Tibial nerve (tissue), 3 donors: ENCODE measurements around the gene GOLGA6C.
"Not testable (repeated sequence)": the region's sequence is repeated elsewhere in the genome, so short reads cannot be mapped to it uniquely, and the experiment has no call there.

Experiments
- CTCF ChIP-seq, 5 experiments: fragments of 200-600 bp in 3 of 5; fragments of 450-650 bp in 2 of 5; sonication (generic) in 3 of 5; IDR thresholded peaks; one replicate each; pipeline ENCODE4 v1.5.1; 2016 to 2019; ENCODE audit warnings: antibody characterized with exemption in 5 of 5, mild to moderate bottlenecking in 3 of 5, moderate library complexity in 2 of 5
- POLR2A ChIP-seq, 2 donors: fragments of 450-650 bp; IDR thresholded peaks; one replicate each; pipeline ENCODE4 v1.6.1; 2017; ENCODE audit warnings: antibody characterized with exemption in 2 of 2, mild to moderate bottlenecking in 2 of 2, moderate library complexity in 2 of 2

GRCh38 chr15:75274509-75275107 is 16.5 kb downstream of the GOLGA6C start:
- peak; percentile 39 to 59 (median 49) for TF ChIP-seq CTCF (IDR thresholded peaks at IDR 0.05)
- not testable (repeated sequence) for TF ChIP-seq POLR2A (IDR thresholded peaks at IDR 0.05)
